ENCODE results near the gene SFRP4.
A peak's percentile ranks its signal among the peaks of the same experiment; 100 is the strongest.

The SFRP4 gene

GRCh38 chr7:37916673-37917660 lies at the start of gene SFRP4:
Gene SFRP4 (minus strand): TSS chr7:37916817. CDS start chr7:37916537, 280 bp downstream.
- no peaks in the 10 kb centered on the region for H3K9me2 ChIP-seq (replicated peaks; ENCODE audit: control insufficient read depth, low read length)
- H3K9me3 ChIP-seq (ENCODE audit: control insufficient read depth, insufficient read depth, low read length), result peaks cover 4% of the 10 kb centered on the region; the same call in 1 of the 2 replicates
- no peak within 1 kb of the TSS for H3K27ac ChIP-seq (ENCODE audit: low read depth, low read length)
- no peaks in the 10 kb centered on the region for H3F3A ChIP-seq (ENCODE audit: control insufficient read depth, insufficient read depth)
- H3K36me3 ChIP-seq (ENCODE audit: control insufficient read depth, low read length), result no peaks in the 10 kb centered on the region
- H3K4me1 ChIP-seq (ENCODE audit: control insufficient read depth, low read length), result no peaks in the 10 kb centered on the region
- H4K20me1 ChIP-seq (ENCODE audit: control insufficient read depth, insufficient read depth, low read depth, low read length), result no peaks in the 10 kb centered on the region
- TF ChIP-seq CTCF (IDR thresholded peaks at IDR 0.05; ENCODE audit: low read depth, low read length, poor library complexity, severe bottlenecking), result peak; percentile 82
- no peak for TF ChIP-seq EZH2phosphoT487 (IDR thresholded peaks at IDR 0.05; ENCODE audit: borderline replicate concordance, low read length)
- no peaks in the 10 kb centered on the region for H3K79me2 ChIP-seq (ENCODE audit: control insufficient read depth, low read length)
- no peak within 1 kb of the TSS for H3K4me3 ChIP-seq (ENCODE audit: low read length)
- H3K27me3 ChIP-seq (ENCODE audit: control insufficient read depth, low read length), result peaks cover 18% of the 10 kb centered on the region; the same call in 1 of the 2 replicates
- H3K4me2 ChIP-seq (ENCODE audit: low read length), result no peak within 1 kb of the TSS

- no peaks in the 10 kb centered on the region for H3K9me3 ChIP-seq (ENCODE audit: control insufficient read depth, insufficient read depth, low read length)
- H3K36me3 ChIP-seq (ENCODE audit: control insufficient read depth, low read length), result no peaks in the 10 kb centered on the region
- H3K4me2 ChIP-seq (ENCODE audit: low read length), result no peak overlapping the region
- H3K27ac ChIP-seq (ENCODE audit: low read depth, low read length), result no peak overlapping the region
- no peaks in the 10 kb centered on the region; the same call in 1 of the 2 replicates for H3K9me2 ChIP-seq (replicated peaks; ENCODE audit: control insufficient read depth, low read length)
- no peaks in the 10 kb centered on the region for H3F3A ChIP-seq (ENCODE audit: control insufficient read depth, insufficient read depth)
- no peak overlapping the region for H3K4me3 ChIP-seq (ENCODE audit: low read length)
- H3K27me3 ChIP-seq (ENCODE audit: control insufficient read depth, low read length), result no peaks in the 10 kb centered on the region
- no peaks in the 10 kb centered on the region for H3K4me1 ChIP-seq (ENCODE audit: control insufficient read depth, low read length)
- H4K20me1 ChIP-seq (ENCODE audit: control insufficient read depth, insufficient read depth, low read depth, low read length), result no peaks in the 10 kb centered on the region
- TF ChIP-seq CTCF (IDR thresholded peaks at IDR 0.05; ENCODE audit: low read depth, low read length, poor library complexity, severe bottlenecking) (no peak), EZH2phosphoT487 (IDR thresholded peaks at IDR 0.05; ENCODE audit: borderline replicate concordance, low read length) (no peak)
- H3K79me2 ChIP-seq (ENCODE audit: control insufficient read depth, low read length), result no peaks in the 10 kb centered on the region
Measured at GRCh38 chr7:37964196-37964595, 47.6 kb upstream of the SFRP4 start.

GRCh38 chr7:37961251-37961650 lies 44.6 kb upstream of the SFRP4 start:
- Histone ChIP-seq H3K27me3 (ENCODE audit: control insufficient read depth, low read length) (no peaks in the 10 kb centered on the region), H3K4me3 (ENCODE audit: low read length) (no peak overlapping the region), H4K20me1 (ENCODE audit: control insufficient read depth, insufficient read depth, low read depth, low read length) (no peaks in the 10 kb centered on the region), H3K79me2 (ENCODE audit: control insufficient read depth, low read length) (no peaks in the 10 kb centered on the region), H3K9me2 (replicated peaks; ENCODE audit: control insufficient read depth, low read length) (no peaks in the 10 kb centered on the region; the same call in 1 of the 2 replicates), H3K4me2 (ENCODE audit: low read length) (no peak overlapping the region), H3K27ac (ENCODE audit: low read depth, low read length) (no peak overlapping the region), H3K4me1 (ENCODE audit: control insufficient read depth, low read length) (no peaks in the 10 kb centered on the region), H3F3A (ENCODE audit: control insufficient read depth, insufficient read depth) (no peaks in the 10 kb centered on the region), H3K9me3 (ENCODE audit: control insufficient read depth, insufficient read depth, low read length) (no peaks in the 10 kb centered on the region), H3K36me3 (ENCODE audit: control insufficient read depth, low read length) (no peaks in the 10 kb centered on the region)
- no peak for TF ChIP-seq CTCF (IDR thresholded peaks at IDR 0.05; ENCODE audit: low read depth, low read length, poor library complexity, severe bottlenecking)
- no peak for TF ChIP-seq EZH2phosphoT487 (IDR thresholded peaks at IDR 0.05; ENCODE audit: borderline replicate concordance, low read length)

Data from DOHH2 (cell line).